NCI-H1694 treated with DMSO at 0.1 percent for 48 hours (cell line): ENCODE data around the gene SNAPC5.

Experiments
- DNase-seq: peaks from one replicate; lab custom pipeline; 2025; lab: John Stamatoyannopoulos, UW

Gene SNAPC5

DNA sequence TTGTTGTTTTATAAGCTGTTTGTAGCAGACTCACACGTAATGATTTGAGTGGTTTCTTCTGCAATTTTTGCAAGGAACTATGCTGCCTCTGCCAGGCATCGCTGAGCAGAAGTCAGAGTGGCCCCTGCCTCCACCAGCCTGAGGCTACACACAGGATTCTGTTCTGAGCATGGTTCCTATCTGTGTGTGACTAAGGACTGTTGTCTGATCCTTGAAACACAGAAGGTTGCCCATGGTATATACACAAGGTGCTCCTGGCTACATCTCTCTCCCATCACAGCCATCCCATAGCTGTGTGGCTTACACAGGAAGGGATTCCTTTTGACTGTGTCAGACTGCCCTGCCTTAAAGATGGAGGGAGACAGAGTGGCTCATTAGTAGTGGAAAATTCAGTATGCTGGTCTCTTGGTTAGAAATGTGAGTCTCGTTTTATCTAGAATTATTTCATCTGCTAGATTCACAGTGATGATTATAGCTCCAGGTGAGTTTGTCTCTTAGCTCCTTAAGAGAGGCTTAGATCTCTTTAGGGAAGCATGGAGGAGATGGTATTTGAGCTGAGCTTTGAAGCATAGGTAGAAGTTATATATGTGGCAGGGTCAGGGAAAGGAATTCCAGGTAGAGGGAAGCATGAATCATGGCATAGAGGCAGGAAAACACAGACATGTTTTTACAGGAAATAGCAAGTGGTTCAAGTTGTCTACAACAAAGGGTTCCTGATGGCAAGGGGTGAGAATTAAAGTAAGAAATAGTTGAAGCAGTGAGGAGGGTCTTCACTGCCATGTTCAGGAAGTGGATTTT, 37.5 kb downstream of the SNAPC5 start:
- DNase-seq = no peak

DNA sequence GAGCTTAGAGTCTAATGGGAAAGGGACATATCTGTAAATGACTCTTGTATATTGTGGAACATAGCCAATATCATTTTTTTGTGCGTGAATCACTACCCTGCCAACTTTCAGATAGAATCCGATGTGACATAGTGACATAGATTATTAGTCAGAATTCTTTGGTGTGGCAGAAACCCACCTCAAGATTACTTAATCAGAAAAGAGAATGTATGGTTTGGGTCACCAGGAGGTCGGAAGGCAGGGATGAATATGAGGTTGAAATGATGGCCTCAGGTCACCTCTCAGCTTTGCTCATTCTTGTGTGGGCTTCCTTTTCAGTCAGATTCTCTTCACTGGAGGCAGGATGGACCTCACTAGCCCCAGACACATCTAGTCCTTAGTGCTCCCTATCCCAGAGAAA, 41.4 kb downstream of the SNAPC5 start:
- DNase-seq = no peak

DNA sequence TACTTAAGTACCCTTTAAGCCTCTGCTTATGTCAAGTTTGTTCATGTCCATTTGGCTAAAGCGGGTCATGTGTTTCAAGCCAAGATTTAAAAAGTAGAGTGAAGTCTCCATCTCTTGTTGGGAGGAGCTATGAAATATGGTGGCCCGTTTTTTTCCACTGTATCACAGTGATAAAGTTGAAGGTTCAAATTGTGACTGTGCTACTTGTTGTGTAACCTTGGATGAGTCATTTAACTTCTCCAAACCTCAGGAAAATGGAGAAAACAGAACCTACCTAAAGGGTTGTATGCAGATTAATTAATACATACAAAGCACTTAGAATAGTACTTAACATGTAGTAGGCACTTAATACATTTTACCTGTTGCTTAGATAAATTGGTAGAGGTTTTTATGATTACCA, 43.4 kb downstream of the SNAPC5 start:
- DNase-seq = no peak

DNA sequence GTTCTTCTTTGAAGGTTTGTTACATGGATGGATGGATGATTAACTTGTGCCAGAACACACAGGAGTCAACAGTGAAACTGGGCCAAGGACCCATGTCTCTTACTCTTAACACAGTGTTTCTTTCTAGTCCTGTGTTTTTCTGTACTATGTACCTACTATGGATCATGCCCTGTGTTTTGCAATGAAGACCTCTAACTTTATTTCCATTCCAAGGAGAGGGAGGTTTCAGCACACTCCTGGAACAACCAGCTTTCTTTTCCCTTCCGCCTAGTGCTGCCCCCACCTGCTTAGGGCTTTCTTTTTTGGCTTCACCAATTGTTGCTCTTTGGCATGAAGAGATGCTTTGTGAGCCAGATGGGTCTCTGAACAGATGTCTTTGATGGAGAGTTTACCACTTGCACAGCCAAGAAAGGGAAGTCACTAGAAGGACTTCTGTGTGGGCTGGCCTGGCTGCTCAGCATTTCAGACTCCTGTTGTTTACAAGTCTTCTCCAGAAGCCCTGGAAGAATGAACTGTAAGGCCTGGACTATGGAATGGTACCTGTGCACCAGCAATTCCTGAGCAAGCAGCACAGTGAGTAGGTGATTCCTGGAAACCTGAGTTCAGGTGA, 44.5 kb downstream of the SNAPC5 start:
- no peak for DNase-seq

DNA sequence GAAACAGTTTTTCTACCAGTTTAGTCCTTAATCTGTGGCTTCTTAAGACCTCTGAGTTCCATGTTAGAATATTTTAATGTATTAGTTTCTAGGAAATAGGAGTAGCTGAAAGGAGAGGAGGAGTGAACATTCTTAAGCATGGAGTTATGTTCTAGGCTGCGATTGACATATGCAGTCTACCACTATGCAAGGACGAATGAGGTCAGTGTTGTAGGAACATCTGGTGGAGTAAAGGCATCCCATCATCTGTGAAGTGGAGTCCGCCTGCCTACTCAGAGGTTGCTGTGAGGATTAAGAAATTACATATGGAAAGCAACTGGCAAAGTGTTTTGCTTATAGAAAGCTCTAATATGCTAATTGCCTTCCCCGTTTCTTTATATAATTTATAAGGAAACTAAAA, 45.1 kb downstream of the SNAPC5 start:
- DNase-seq = no peak
